K562 (cell line): ENCODE data around the gene TELO2. TPM values are rescaled to one million over a fixed set of nuclear protein-coding genes. Genes with fewer than 3 reads are reported as not detected.

Experiments used
- CHD7 ChIP-seq: fragments of 200-600 bp; sonication (generic); IDR thresholded peaks from one replicate; pipeline ENCODE4 v1.6.1; 2012; ENCODE audit warnings: mild to moderate bottlenecking, low read depth, low read length, inconsistent platforms
- HDGF ChIP-seq: fragments of 450-650 bp; IDR thresholded peaks from 2 replicates; pipeline ENCODE4 v1.6.1; 2016
- HINFP ChIP-seq: fragments of 450-650 bp; conservative IDR thresholded peaks from 2 replicates; pipeline ENCODE4 v1.6.1; 2016; ENCODE audit warnings: missing genetic modification characterization, low read depth, mild to moderate bottlenecking, control low read depth, missing compliant biosample characterization
- KAT8 ChIP-seq: fragments of 450-650 bp; IDR thresholded peaks from 2 replicates; pipeline ENCODE4 v1.6.1; 2016; ENCODE audit warnings: low read depth, mild to moderate bottlenecking
- PPARD ChIP-seq: fragments of 250-450 bp; sonication (Bioruptor Pico); IDR thresholded peaks from 2 replicates; pipeline ENCODE4 v1.8.0; 2022; ENCODE audit warnings: inconsistent platforms, mild to moderate bottlenecking, moderate library complexity
- TRIM24 ChIP-seq, 2 experiments: fragments of 450-650 bp; IDR thresholded peaks; 2 replicates each; pipeline ENCODE4 v1.6.1; 2016
- ZNF507 ChIP-seq: conservative IDR thresholded peaks from 2 replicates; pipeline ENCODE4 v1.6.1; 2017; ENCODE audit warnings: missing genetic modification characterization, missing compliant biosample characterization
- ZNF551 ChIP-seq: fragments of 250-450 bp; sonication (Bioruptor Pico); IDR thresholded peaks from 2 replicates; pipeline ENCODE4 v1.5.0; 2021; ENCODE audit warnings: mild to moderate bottlenecking, moderate library complexity
- ZNF561 ChIP-seq: fragments of 450-650 bp; formaldehyde crosslinking; conservative IDR thresholded peaks from 2 replicates; pipeline ENCODE4 v1.4.0; 2020; ENCODE audit warnings: mild to moderate bottlenecking, moderate library complexity
- ZNF584 ChIP-seq: fragments of 200-800 bp; sonication (Bioruptor generic); IDR thresholded peaks from 2 replicates; pipeline ENCODE4 v1.6.1; 2016; ENCODE audit warnings: low read depth, mild to moderate bottlenecking, missing genetic modification characterization, missing compliant biosample characterization
- polyA plus RNA-seq, 8 experiments: library from polyadenylated mRNA; depleted of rRNA in 4 of 8; stranded (reverse) in 5 of 8; unstranded in 3 of 8; fragments of >200 nt; fragmentation: Nextera tagmentation in 2 of 8; fragmentation: Illumina TruSeq in 1 of 8; extraction: Ambion mirVana in 2 of 8; extraction: Trizol in 1 of 8; gene quantifications; 2 replicates each; pipeline versions ENCODE4 v1.2.1 to v1.2.3, GENCODE V29; 2011 to 2014; ENCODE audit warnings: inconsistent platforms in 1 of 8, missing spikeins in 1 of 8
- total RNA-seq, 7 experiments: library from RNA; depleted of rRNA in 6 of 7; stranded (reverse); fragments of >200 nt in 6 of 7; fragmentation: Illumina TruSeq in 2 of 7; extraction: Trizol in 2 of 7; gene quantifications; 2 replicates each; pipeline versions ENCODE4 v1.2.1 to v1.2.3, GENCODE V29; 2011 to 2021; ENCODE audit warnings: low replicate concordance in 1 of 7

The TELO2 gene
- total and polyA plus RNA-seq, 9 of the 15 experiments (the other 6 are each of a cell fraction or from before 2014, with no cell fraction given), result 0.51 to 91.8 (median 14.5) TPM

GRCh38 chr16:1474796-1475551 lies 18.2 kb upstream of the TELO2 start, which contains the start of gene CLCN7 (continued):
- TF ChIP-seq CHD7 (no peak), KAT8 (no peak), ZNF584 (no peak), ZNF507 (tag) (no peak), HDGF (no peak), HINFP (tag) (no peak), ZNF561 (no peak), TRIM24 (IDR thresholded peaks at IDR 0.05) (no peak), PPARD (no peak), ZNF551 (CRISPR knock-in tag) (no peak)
